Placental pericyte (primary cell): ENCODE results near the gene NUDT16. TPM values are rescaled to one million over a fixed set of nuclear protein-coding genes. Genes with fewer than 3 reads are reported as not detected.

Experiments
- total RNA-seq: library from RNA; depleted of rRNA; stranded (reverse); fragments of >200 nt; gene quantifications from 2 replicates; pipeline ENCODE4 v1.2.3, GENCODE V29; 2012

The NUDT16 gene
- 11.2 and 11.6 TPM in 2 replicates for total RNA-seq

GRCh38 chr3:131381445-131382291 lies at the start of gene NUDT16:
Gene NUDT16 (plus strand): TSS chr3:131381774. CDS start chr3:131381805, 31 bp downstream.

Other genes with a start within 250 kb of the NUDT16 start
- gene MRPL3, start 121.2 kb downstream of the NUDT16 start, total RNA-seq: 114 and 128 TPM in 2 replicates